ENCODE data around the gene CYP39A1.

- no peak for TF ChIP-seq CTCF (conservative IDR thresholded peaks at IDR 0.05; ENCODE audit: low read depth, low read length)
- no peak for TF ChIP-seq EZH2 (IDR thresholded peaks at IDR 0.05; ENCODE audit: borderline replicate concordance, low read depth, low read length, poor library complexity, severe bottlenecking)
Observed at GRCh38 chr6:46573140-46573539, 79.5 kb downstream of the CYP39A1 start.
